GM18517 (cell line): Measurements from ENCODE around the gene GLCE.

ENCODE experiments used
- ATAC-seq: cut with Tn5 transposase; IDR thresholded peaks from one replicate; pipeline ENCODE4 v1.9.1; 2021; ENCODE audit warnings: mild to moderate bottlenecking, moderate library complexity; ENCODE audit not compliant: unreplicated experiment

GLCE gene

GRCh38 chr15:69316291-69316690 is 155.9 kb downstream of the GLCE start:
- ATAC-seq, result no peak

- no peak for ATAC-seq
Observed at GRCh38 chr15:69317392-69317841, 157.0 kb downstream of the GLCE start.

- ATAC-seq, result no peak
Observed at GRCh38 chr15:69318033-69318432, 157.6 kb downstream of the GLCE start.

- ATAC-seq, result no peak
Observed at GRCh38 chr15:69319384-69320375, 159.2 kb downstream of the GLCE start.

GRCh38 chr15:69320977-69321554 is 160.6 kb downstream of the GLCE start:
- ATAC-seq, result no peak
